ENCODE results near the gene ZNF316.
A peak's percentile ranks its signal among the peaks of the same experiment; 100 is the strongest.

The ZNF316 gene

GRCh38 chr7:6622134-6622710 is 14.9 kb upstream of the ZNF316 start:
- Histone ChIP-seq H2BK5ac (ENCODE audit: low read length) (no peak overlapping the region), H3K18ac (ENCODE audit: low read length) (no peak overlapping the region), H3K9me3 (replicated peaks in 1 of 2; ENCODE audit: control insufficient read depth in 2 of 2, insufficient read depth in 1 of 2, low read depth in 1 of 2, low read length in 2 of 2) (no peaks in the 10 kb centered on the region), H3K4me2 (ENCODE audit: insufficient read depth, low read length, poor library complexity, severe bottlenecking) (no peak overlapping the region), H2BK12ac (ENCODE audit: low read length) (no peak overlapping the region), H3K4ac (ENCODE audit: low read length) (no peak overlapping the region), H2BK120ac (ENCODE audit: low read depth, low read length) (no peak overlapping the region), H3K14ac (ENCODE audit: low read length) (no peak overlapping the region), H3K36me3 (replicated peaks in 1 of 2; ENCODE audit: control insufficient read depth in 2 of 2, insufficient read depth in 2 of 2, low read length in 2 of 2) (peaks cover 27 to 64% of the 10 kb centered on the region in 2 donors), H4K91ac (ENCODE audit: low read depth, low read length, poor library complexity) (no peak overlapping the region), H4K8ac (ENCODE audit: low read depth, low read length) (peak overlapping the region; percentile 17), H2AFZ (ENCODE audit: low read length) (no peak overlapping the region), H3K9ac (ENCODE audit: low read depth, low read length, poor library complexity) (no peak overlapping the region), H3K27ac (replicated peaks; ENCODE audit: low read length) (no peak overlapping the region), H2AK5ac (ENCODE audit: low read depth, low read length) (no peak overlapping the region), H3K27me3 (ENCODE audit: control insufficient read depth in 3 of 3, insufficient read depth in 3 of 3, low read depth in 1 of 3, low read length in 3 of 3) (no peaks in the 10 kb centered on the region), H3K4me3 (ENCODE audit: low read length in 2 of 2) (peak overlapping the region in 1 of 2 donors; percentile 58), H3K79me1 (ENCODE audit: low read depth, low read length) (peaks cover 4% of the 10 kb centered on the region), H3K4me1 (ENCODE audit: control insufficient read depth in 2 of 2, insufficient read depth in 1 of 2, low read depth in 1 of 2, low read length in 2 of 2) (peaks cover 0 to under 1% of the 10 kb centered on the region in 2 donors), H2BK15ac (ENCODE audit: low read length) (no peak overlapping the region), H3K23ac (ENCODE audit: low read depth, low read length, poor library complexity) (peak overlapping the region; percentile 10)
- no CpG with 5 or more reads among the region's 67 CpGs for WGBS, 2 donors (ENCODE audit: extremely low coverage in 2 of 2, insufficient read length in 2 of 2, insufficient replicate concordance in 1 of 2)
- no peak for DNase-seq (ENCODE audit: low spot score)

GRCh38 chr7:6623589-6624245 is 13.4 kb upstream of the ZNF316 start:
- H2BK15ac ChIP-seq (ENCODE audit: low read length) = no peak overlapping the region
- no peak overlapping the region for H2AK5ac ChIP-seq (ENCODE audit: low read depth, low read length)
- no peak overlapping the region for H2BK12ac ChIP-seq (ENCODE audit: low read length)
- H3K27ac ChIP-seq (replicated peaks; ENCODE audit: low read length) = no peak overlapping the region
- H3K18ac ChIP-seq (ENCODE audit: low read length) = no peak overlapping the region
- no peak for DNase-seq (ENCODE audit: low spot score)
- no peak overlapping the region for H3K4ac ChIP-seq (ENCODE audit: low read length)
- H3K4me1 ChIP-seq (ENCODE audit: control insufficient read depth in 2 of 2, insufficient read depth in 1 of 2, low read depth in 1 of 2, low read length in 2 of 2) = no peaks in the 10 kb centered on the region
- no CpG with 5 or more reads among the region's 15 CpGs for WGBS, 2 donors (ENCODE audit: extremely low coverage in 2 of 2, insufficient read length in 2 of 2, insufficient replicate concordance in 1 of 2)
- no peak overlapping the region for H4K91ac ChIP-seq (ENCODE audit: low read depth, low read length, poor library complexity)
- H3K9me3 ChIP-seq (replicated peaks in 1 of 2; ENCODE audit: control insufficient read depth in 2 of 2, insufficient read depth in 1 of 2, low read depth in 1 of 2, low read length in 2 of 2) = no peaks in the 10 kb centered on the region
- H2AFZ ChIP-seq (ENCODE audit: low read length) = no peak overlapping the region
- H3K23ac ChIP-seq (ENCODE audit: low read depth, low read length, poor library complexity) = no peak overlapping the region
- H3K14ac ChIP-seq (ENCODE audit: low read length) = no peak overlapping the region
- no peak overlapping the region for H2BK120ac ChIP-seq (ENCODE audit: low read depth, low read length)
- H3K27me3 ChIP-seq (ENCODE audit: control insufficient read depth in 3 of 3, insufficient read depth in 3 of 3, low read depth in 1 of 3, low read length in 3 of 3) = no peaks in the 10 kb centered on the region
- no peak overlapping the region for H3K9ac ChIP-seq (ENCODE audit: low read depth, low read length, poor library complexity)
- no peak overlapping the region for H2BK5ac ChIP-seq (ENCODE audit: low read length)
- H3K36me3 ChIP-seq (replicated peaks in 1 of 2; ENCODE audit: control insufficient read depth in 2 of 2, insufficient read depth in 2 of 2, low read length in 2 of 2) = peaks cover 24 to 50% of the 10 kb centered on the region in 2 donors
- H3K4me3 ChIP-seq (ENCODE audit: low read length in 2 of 2) = no peak overlapping the region
- no peak overlapping the region for H3K4me2 ChIP-seq (ENCODE audit: insufficient read depth, low read length, poor library complexity, severe bottlenecking)
- H3K79me1 ChIP-seq (ENCODE audit: low read depth, low read length) = peaks cover 4% of the 10 kb centered on the region
- H4K8ac ChIP-seq (ENCODE audit: low read depth, low read length) = no peak overlapping the region

DNA sequence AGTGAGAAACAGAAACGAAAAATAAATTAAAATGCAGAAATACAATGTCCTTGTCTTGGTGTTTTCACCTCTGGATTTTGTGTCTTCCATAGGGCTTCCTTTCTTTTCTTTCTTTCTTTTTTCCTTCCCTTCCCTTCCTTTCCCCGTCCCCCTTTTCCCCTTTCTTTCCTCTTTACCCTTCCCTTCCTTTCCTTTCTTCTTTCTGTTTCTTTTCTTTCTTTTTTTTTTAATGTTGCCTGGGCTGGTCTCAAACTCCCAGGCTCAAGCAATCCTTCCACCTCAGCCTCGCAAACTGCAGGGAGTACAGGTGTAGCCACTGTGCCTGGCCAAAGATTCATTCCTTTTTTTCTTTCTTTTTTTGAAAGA is 12.9 kb upstream of the ZNF316 start:
- Histone ChIP-seq H4K8ac (ENCODE audit: low read depth, low read length) (no peak overlapping the region), H2AFZ (ENCODE audit: low read length) (no peak overlapping the region), H3K27ac (replicated peaks; ENCODE audit: low read length) (no peak overlapping the region), H4K91ac (ENCODE audit: low read depth, low read length, poor library complexity) (no peak overlapping the region), H3K36me3 (replicated peaks in 1 of 2; ENCODE audit: control insufficient read depth in 2 of 2, insufficient read depth in 2 of 2, low read length in 2 of 2) (peaks cover 24 to 49% of the 10 kb centered on the region in 2 donors), H3K18ac (ENCODE audit: low read length) (no peak overlapping the region), H3K9me3 (replicated peaks in 1 of 2; ENCODE audit: control insufficient read depth in 2 of 2, insufficient read depth in 1 of 2, low read depth in 1 of 2, low read length in 2 of 2) (no peaks in the 10 kb centered on the region), H2BK15ac (ENCODE audit: low read length) (no peak overlapping the region), H3K4me2 (ENCODE audit: insufficient read depth, low read length, poor library complexity, severe bottlenecking) (no peak overlapping the region), H3K27me3 (ENCODE audit: control insufficient read depth in 3 of 3, insufficient read depth in 3 of 3, low read depth in 1 of 3, low read length in 3 of 3) (no peaks in the 10 kb centered on the region), H3K4ac (ENCODE audit: low read length) (no peak overlapping the region), H3K79me1 (ENCODE audit: low read depth, low read length) (peaks cover 4% of the 10 kb centered on the region), H3K23ac (ENCODE audit: low read depth, low read length, poor library complexity) (no peak overlapping the region), H2AK5ac (ENCODE audit: low read depth, low read length) (no peak overlapping the region), H3K14ac (ENCODE audit: low read length) (no peak overlapping the region), H3K4me1 (ENCODE audit: control insufficient read depth in 2 of 2, insufficient read depth in 1 of 2, low read depth in 1 of 2, low read length in 2 of 2) (no peaks in the 10 kb centered on the region), H2BK120ac (ENCODE audit: low read depth, low read length) (no peak overlapping the region), H2BK12ac (ENCODE audit: low read length) (no peak overlapping the region), H3K9ac (ENCODE audit: low read depth, low read length, poor library complexity) (no peak overlapping the region), H3K4me3 (ENCODE audit: low read length in 2 of 2) (no peak overlapping the region), H2BK5ac (ENCODE audit: low read length) (no peak overlapping the region)
- DNase-seq (ENCODE audit: low spot score) = no peak
- no CpG with 5 or more reads among the region's 3 CpGs for WGBS, 2 donors (ENCODE audit: extremely low coverage in 2 of 2, insufficient read length in 2 of 2, insufficient replicate concordance in 1 of 2)

DNA sequence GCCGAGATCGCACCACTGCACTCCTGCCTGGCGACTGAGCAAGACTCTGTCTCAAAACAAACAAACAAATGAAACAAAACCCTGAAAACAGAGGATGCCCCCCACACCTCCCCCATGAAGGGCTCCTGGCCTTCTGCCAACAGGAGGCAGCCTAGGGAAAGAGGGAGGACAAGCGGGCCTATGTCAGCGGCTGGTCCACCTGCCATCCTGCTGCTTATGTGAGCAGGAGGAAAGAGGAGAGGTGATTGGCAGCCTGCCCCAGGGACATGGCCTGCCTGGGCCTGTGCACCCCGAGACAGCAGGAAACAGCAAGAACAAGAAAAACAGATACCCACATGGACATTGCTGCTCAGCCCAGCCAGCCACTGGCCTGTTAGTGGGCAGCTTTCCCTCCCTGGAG is 9.1 kb upstream of the ZNF316 start:
- peak overlapping the region in 1 of 2 donors; percentile 50 for H3K4me3 ChIP-seq (ENCODE audit: low read length in 2 of 2)
- no peak overlapping the region for H3K27ac ChIP-seq (replicated peaks; ENCODE audit: low read length)
- H3K18ac ChIP-seq (ENCODE audit: low read length) = no peak overlapping the region
- no peak overlapping the region for H2AFZ ChIP-seq (ENCODE audit: low read length)
- no peak overlapping the region for H2BK5ac ChIP-seq (ENCODE audit: low read length)
- H4K8ac ChIP-seq (ENCODE audit: low read depth, low read length) = no peak overlapping the region
- no peak overlapping the region for H4K91ac ChIP-seq (ENCODE audit: low read depth, low read length, poor library complexity)
- H3K36me3 ChIP-seq (replicated peaks in 1 of 2; ENCODE audit: control insufficient read depth in 2 of 2, insufficient read depth in 2 of 2, low read length in 2 of 2) = peaks cover 6 to 18% of the 10 kb centered on the region in 2 donors
- H3K4me1 ChIP-seq (ENCODE audit: control insufficient read depth in 2 of 2, insufficient read depth in 1 of 2, low read depth in 1 of 2, low read length in 2 of 2) = no peaks in the 10 kb centered on the region
- WGBS, 2 donors (ENCODE audit: extremely low coverage in 2 of 2, insufficient read length in 2 of 2, insufficient replicate concordance in 1 of 2) = no CpG with 5 or more reads among the region's 6 CpGs
- no peak overlapping the region for H2BK15ac ChIP-seq (ENCODE audit: low read length)
- H2AK5ac ChIP-seq (ENCODE audit: low read depth, low read length) = no peak overlapping the region
- H3K4ac ChIP-seq (ENCODE audit: low read length) = no peak overlapping the region
- H3K27me3 ChIP-seq (ENCODE audit: control insufficient read depth in 3 of 3, insufficient read depth in 3 of 3, low read depth in 1 of 3, low read length in 3 of 3) = no peaks in the 10 kb centered on the region
- no peaks in the 10 kb centered on the region for H3K79me1 ChIP-seq (ENCODE audit: low read depth, low read length)
- H3K23ac ChIP-seq (ENCODE audit: low read depth, low read length, poor library complexity) = peak overlapping the region; percentile 31
- H3K4me2 ChIP-seq (ENCODE audit: insufficient read depth, low read length, poor library complexity, severe bottlenecking) = no peak overlapping the region
- H3K9ac ChIP-seq (ENCODE audit: low read depth, low read length, poor library complexity) = no peak overlapping the region
- H2BK12ac ChIP-seq (ENCODE audit: low read length) = no peak overlapping the region
- H3K14ac ChIP-seq (ENCODE audit: low read length) = no peak overlapping the region
- no peaks in the 10 kb centered on the region for H3K9me3 ChIP-seq (replicated peaks in 1 of 2; ENCODE audit: control insufficient read depth in 2 of 2, insufficient read depth in 1 of 2, low read depth in 1 of 2, low read length in 2 of 2)
- DNase-seq (ENCODE audit: low spot score) = no peak
- no peak overlapping the region for H2BK120ac ChIP-seq (ENCODE audit: low read depth, low read length)

Measured in neuronal stem cell (in vitro differentiated cells).